ENCODE measurements around the gene ATP6V0A4.

ATP6V0A4 gene

GRCh38 chr7:138656952-138657351 lies 141.0 kb downstream of the ATP6V0A4 start:
- DNase-seq, result no peak
